Lower leg skin (tissue), 4 donors: ENCODE data around the gene GSTM4. TPM values are rescaled to one million over a fixed set of nuclear protein-coding genes. Genes with fewer than 3 reads are reported as not detected.

Experiments
- DNase-seq, 2 donors: peaks; one replicate each; pipeline ENCODE4 v3.0.0-alpha.2; 2019; ENCODE audit warnings: low spot score in 2 of 2
- H3K4me3 ChIP-seq: fragments of 200-600 bp; sonication (generic); 2 replicates; pipeline ENCODE4 v1.5.1; 2017; ENCODE audit warnings: mild to moderate bottlenecking, low read depth; ENCODE audit not compliant: poor library complexity, severe bottlenecking
- CTCF ChIP-seq, 3 donors: fragments of 450-650 bp; IDR thresholded peaks; one replicate each; pipeline ENCODE4 v1.5.1; 2016; ENCODE audit warnings: antibody characterized with exemption in 3 of 3, mild to moderate bottlenecking in 3 of 3, moderate library complexity in 2 of 3
- POLR2A ChIP-seq, 2 donors: fragments of 450-650 bp; IDR thresholded peaks; one replicate each; pipeline ENCODE4 v1.6.1; 2016 to 2017; ENCODE audit warnings: antibody characterized with exemption in 2 of 2, mild to moderate bottlenecking in 1 of 2, moderate library complexity in 1 of 2
- WGBS, 2 donors: methylation state at CpG; one replicate each; pipeline ENCODE4 v1.1.5; 2018; 5-methylcytosine and 5-hydroxymethylcytosine counted together
- intact Hi-C: fragments of 100-400 bp; cut with DNase I; formaldehyde crosslinking; loops from one replicate; pipeline ENCODE4 v1.15.0; 2023; ENCODE audit warnings: low total_unique reads
- total RNA-seq, 4 donors: library from RNA; depleted of rRNA; stranded (reverse); fragments of >200 nt; gene quantifications; one replicate each; pipeline ENCODE4 v1.1.0, GENCODE V29; 2016

Gene GSTM4
- total RNA-seq, 4 donors from 2014 or later, result 13.4 to 23.3 (median 19.1) TPM

- no peak overlapping the region for H3K4me3 ChIP-seq
- TF ChIP-seq CTCF (IDR thresholded peaks at IDR 0.05) (no peak), POLR2A (IDR thresholded peaks at IDR 0.05) (no peak)
- peak; percentile 16 to 81 for DNase-seq
- WGBS, 2 donors, result 43% methylated on average over 9 of the region's 9 CpGs
- intact Hi-C loops, result loop anchor here (10.0 kb wide), 1 partner anchor 348 kb away; the partner anchor contains the start of gene AHCYL1
These were observed 19.5 kb upstream of the GSTM4 start for GRCh38 chr1:109636201-109636952.

GRCh38 chr1:109637446-109637845, 18.5 kb upstream of the GSTM4 start:
- intact Hi-C loops, result loop anchor here (10.0 kb wide), 1 partner anchor 347 kb away; the partner anchor contains the start of gene AHCYL1
- 92 to 98% methylated on average over 7 of the region's 7 CpGs for WGBS, 2 donors
- TF ChIP-seq POLR2A (IDR thresholded peaks at IDR 0.05), result no peak
- TF ChIP-seq CTCF (IDR thresholded peaks at IDR 0.05), result no peak
- DNase-seq, result peak in 1 of 2 donors; percentile 8
- H3K4me3 ChIP-seq, result no peak overlapping the region

- DNase-seq, result peak in 1 of 2 donors; percentile 9
- TF ChIP-seq POLR2A (IDR thresholded peaks at IDR 0.05) (no peak), CTCF (IDR thresholded peaks at IDR 0.05) (no peak)
- 82 to 95% methylated on average over 8 of the region's 9 CpGs for WGBS, 2 donors
- no peak overlapping the region for H3K4me3 ChIP-seq
- intact Hi-C loops, result loop anchor here (10.0 kb wide), 1 partner anchor 346 kb away; the partner anchor contains the start of gene AHCYL1
These were observed 16.6 kb upstream of the GSTM4 start for GRCh38 chr1:109639063-109639840.

DNA sequence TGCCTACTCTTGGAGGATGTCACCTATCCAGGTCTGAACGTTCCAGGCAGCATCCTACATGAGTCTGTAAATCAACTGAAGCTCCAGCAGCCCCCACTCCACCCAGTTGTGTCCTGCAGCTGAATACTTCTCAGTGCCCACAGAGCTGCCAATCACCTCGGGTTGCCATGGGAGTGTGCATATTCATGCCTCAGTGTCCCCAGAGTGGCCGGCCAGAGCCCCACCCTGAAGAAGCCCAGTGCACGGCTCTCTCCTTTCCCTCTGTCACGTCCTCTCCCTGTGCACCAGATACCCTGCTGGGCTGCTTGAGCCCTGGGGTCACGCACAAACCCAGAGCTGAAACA, 16.1 kb upstream of the GSTM4 start:
- no peak overlapping the region for H3K4me3 ChIP-seq
- DNase-seq, result peak in 1 of 2 donors; percentile 9
- 39 to 45% methylated on average over 5 to 6 of the region's 6 CpGs for WGBS, 2 donors
- no peak for TF ChIP-seq CTCF (IDR thresholded peaks at IDR 0.05)
- no peak for TF ChIP-seq POLR2A (IDR thresholded peaks at IDR 0.05)
- intact Hi-C loops, result loop anchor here (5.0 to 10.0 kb wide), 2 partner anchors 132 to 345 kb away; partner anchors contain the start of gene AHCYL1

- intact Hi-C loops, result loop anchor here (5.0 kb wide), 1 partner anchor 132 kb away; no protein-coding TSS in a partner anchor
- TF ChIP-seq POLR2A (IDR thresholded peaks at IDR 0.05) (no peak), CTCF (IDR thresholded peaks at IDR 0.05) (peak in 1 of 3 donors; percentile 78)
- DNase-seq, result peak; percentile 81 to 98
- 45 to 47% methylated on average over 4 to 5 of the region's 5 CpGs for WGBS, 2 donors
- no peak overlapping the region for H3K4me3 ChIP-seq
These were observed 15.5 kb upstream of the GSTM4 start for GRCh38 chr1:109640285-109640865.
